ENCODE data around the gene C1QTNF12. TPM values are rescaled to one million over a fixed set of nuclear protein-coding genes. Genes with fewer than 3 reads are reported as not detected.
A peak's percentile ranks its signal among the peaks of the same experiment; 100 is the strongest.

The C1QTNF12 gene
- total RNA-seq, 1 donor from 2014 or later, result 1.2 TPM

GRCh38 chr1:1234180-1234808 is 12.2 kb downstream of the C1QTNF12 start:
- peaks cover 3% of the 10 kb centered on the region for H3K36me3 ChIP-seq
- H3K27ac ChIP-seq, result no peak overlapping the region
- DNase-seq, result no peak
- TF ChIP-seq CTCF (IDR thresholded peaks at IDR 0.05), result no peak
- peaks cover 26% of the 10 kb centered on the region for H3K27me3 ChIP-seq (ENCODE audit: low read depth)
- no peaks in the 10 kb centered on the region for H3K9me3 ChIP-seq
- peaks cover 32% of the 10 kb centered on the region for H3K4me1 ChIP-seq
- no peak for ATAC-seq
- H3K4me3 ChIP-seq, result no peak overlapping the region
- intact Hi-C loops (cut with DNase I), result no loop called here

- intact Hi-C loops (cut with DNase I), result no loop called here
- no peak overlapping the region for H3K4me3 ChIP-seq
- TF ChIP-seq CTCF (IDR thresholded peaks at IDR 0.05), result no peak
These were observed 13.0 kb downstream of the C1QTNF12 start for GRCh38 chr1:1233567-1233892.

GRCh38 chr1:1232796-1233566 is 13.5 kb downstream of the C1QTNF12 start:
- Histone ChIP-seq H3K4me1 (peaks cover 34% of the 10 kb centered on the region), H3K9me3 (no peaks in the 10 kb centered on the region), H3K27ac (no peak overlapping the region), H3K4me3 (peak overlapping the region; percentile 49), H3K27me3 (ENCODE audit: low read depth) (peaks cover 13% of the 10 kb centered on the region), H3K36me3 (peaks cover 12% of the 10 kb centered on the region)
- no peak for TF ChIP-seq CTCF (IDR thresholded peaks at IDR 0.05)
- DNase-seq, result peak; percentile 60
- intact Hi-C loops (cut with DNase I), result no loop called here
- ATAC-seq, result no peak

More at GRCh38 chr1:1233567-1233892, 13.0 kb downstream of the C1QTNF12 start:
- DNase-seq (no peak), ATAC-seq (no peak)
- Histone ChIP-seq H3K27me3 (ENCODE audit: low read depth) (peaks cover 18% of the 10 kb centered on the region), H3K36me3 (peaks cover 7% of the 10 kb centered on the region), H3K4me1 (peaks cover 34% of the 10 kb centered on the region), H3K9me3 (no peaks in the 10 kb centered on the region), H3K27ac (no peak overlapping the region)

GRCh38 chr1:1232208-1232795 is 14.2 kb downstream of the C1QTNF12 start, which contains the start of gene B3GALT6:
B3GALT6 (plus strand) TSS chr1:1232237; CDS start chr1:1232279, 42 bp downstream.
- no peak for TF ChIP-seq CTCF (IDR thresholded peaks at IDR 0.05)
- DNase-seq, result peak; percentile 60
- Histone ChIP-seq H3K27me3 (ENCODE audit: low read depth) (peaks cover 6% of the 10 kb centered on the region), H3K27ac (peak within 1 kb of the TSS; percentile 92), H3K4me1 (peaks cover 33% of the 10 kb centered on the region), H3K36me3 (peaks cover 19% of the 10 kb centered on the region), H3K9me3 (no peaks in the 10 kb centered on the region), H3K4me3 (peak within 1 kb of the TSS; percentile 99)
- intact Hi-C loops (cut with DNase I), result no loop called here
- ATAC-seq, result no peak

- Histone ChIP-seq H3K36me3 (peaks cover 26% of the 10 kb centered on the region), H3K4me1 (peaks cover 31% of the 10 kb centered on the region), H3K4me3 (peak within 1 kb of the TSS; percentile 99), H3K9me3 (no peaks in the 10 kb centered on the region), H3K27ac (peak within 1 kb of the TSS; percentile 92), H3K27me3 (ENCODE audit: low read depth) (no peaks in the 10 kb centered on the region)
- peak; percentile 98 for DNase-seq
- intact Hi-C loops (cut with DNase I), result no loop called here
- ATAC-seq, result peak; percentile 97 to 98
- TF ChIP-seq CTCF (IDR thresholded peaks at IDR 0.05), result no peak
These were observed 14.9 kb downstream of the C1QTNF12 start, which contains the start of gene SDF4 for GRCh38 chr1:1231400-1232207. SDF4 (minus strand) TSS chr1:1232001; CDS start chr1:1228772, 3,229 bp downstream.
